Common myeloid progenitor, CD34-positive (primary cell): ENCODE data around the gene KRT6C.

Source experiments
- CTCF ChIA-PET: fragments of 350-600 bp; sonication (Branson Sonifier 250); formaldehyde crosslinking; loops from one replicate; lab custom pipeline; 2021; ENCODE audit warnings: antibody characterized with exemption; lab: Charles Lee
- POLR2A ChIA-PET: fragments of 350-600 bp; sonication (Branson Sonifier 250); formaldehyde crosslinking; loops from one replicate; lab custom pipeline; 2021; ENCODE audit warnings: antibody characterized with exemption; lab: Charles Lee
- DNase-seq, 3 donors: peaks; one replicate each; pipeline versions ENCODE4 v3.0.0 to v3.0.0-alpha.2; 2013
- H3K27ac ChIP-seq, 2 experiments: 1 replicate in 1 of 2; 2 replicates in 1 of 2; pipeline ENCODE4 v1.7.0; 2013; ENCODE audit warnings: inconsistent platforms in 2 of 2, low read length in 2 of 2, mild to moderate bottlenecking in 2 of 2, low read depth in 1 of 2, moderate library complexity in 1 of 2; ENCODE audit not compliant: severe bottlenecking in 2 of 2, insufficient read depth in 1 of 2, poor library complexity in 1 of 2
- H3K27me3 ChIP-seq, 5 experiments: replicated peaks in 2 of 5; 1 replicate in 3 of 5; 2 replicates in 2 of 5; pipeline versions ENCODE4 v1.6.1 to v1.7.0; 2013; ENCODE audit warnings: low read length in 4 of 5, mild to moderate bottlenecking in 2 of 5, moderate library complexity in 2 of 5, inconsistent platforms in 1 of 5; ENCODE audit not compliant: insufficient read depth in 5 of 5, control insufficient read depth in 4 of 5
- H3K36me3 ChIP-seq, 4 experiments: 1 replicate in 2 of 4; 2 replicates in 2 of 4; pipeline versions ENCODE4 v1.6.1 to v1.7.0; 2013; ENCODE audit warnings: low read length in 3 of 4, control low read depth in 1 of 4, mild to moderate bottlenecking in 1 of 4; ENCODE audit not compliant: control insufficient read depth in 4 of 4, insufficient read depth in 4 of 4
- H3K4me1 ChIP-seq, 4 experiments: 1 replicate in 3 of 4; 2 replicates in 1 of 4; pipeline versions ENCODE4 v1.6.1 to v1.7.1; 2013; ENCODE audit warnings: low read length in 3 of 4, mild to moderate bottlenecking in 3 of 4, control low read depth in 1 of 4, inconsistent platforms in 1 of 4, moderate library complexity in 1 of 4; ENCODE audit not compliant: control insufficient read depth in 4 of 4, insufficient read depth in 4 of 4; ENCODE audit errors: control extremely low read depth in 1 of 4
- H3K4me3 ChIP-seq, 7 experiments: 1 replicate in 4 of 7; 2 replicates in 3 of 7; pipeline versions ENCODE4 v1.5.1 to v1.7.0; 2013; ENCODE audit warnings: mild to moderate bottlenecking in 7 of 7, low read length in 6 of 7, moderate library complexity in 6 of 7, inconsistent platforms in 2 of 7, low read depth in 2 of 7, control low read depth in 1 of 7; ENCODE audit not compliant: insufficient read depth in 4 of 7, control insufficient read depth in 1 of 7; ENCODE audit errors: extremely low read depth in 1 of 7
- H3K9me3 ChIP-seq, 5 experiments: 1 replicate in 4 of 5; 2 replicates in 1 of 5; pipeline versions ENCODE4 v1.6.1 to v1.7.1; 2013; ENCODE audit warnings: low read length in 4 of 5, mild to moderate bottlenecking in 2 of 5, inconsistent platforms in 1 of 5, low read depth in 1 of 5, moderate library complexity in 1 of 5; ENCODE audit not compliant: control insufficient read depth in 4 of 5, insufficient read depth in 2 of 5; ENCODE audit errors: control extremely low read depth in 1 of 5
- WGBS: methylation state at CpG from one replicate; pipeline ENCODE4 v1.1.5; 2013; ENCODE audit not compliant: insufficient coverage; 5-methylcytosine and 5-hydroxymethylcytosine counted together

Gene KRT6C

GRCh38 chr12:52518574-52519386, 45.2 kb upstream of the KRT6C start:
- H3K4me1 ChIP-seq: no peaks in the 10 kb centered on the region
- DNase-seq: no peak
- H3K9me3 ChIP-seq: no peaks in the 10 kb centered on the region
- H3K27ac ChIP-seq: no peak overlapping the region
- no peaks in the 10 kb centered on the region for H3K36me3 ChIP-seq
- CTCF ChIA-PET: interaction anchor here (1.1 kb wide), 1 partner anchor 123 kb away, joined by 3 read pairs; no protein-coding TSS in a partner anchor
- H3K4me3 ChIP-seq: no peak overlapping the region
- peaks cover 0 to 18% (median 7%) of the 10 kb centered on the region in 5 experiments for H3K27me3 ChIP-seq
- POLR2A ChIA-PET: no interaction called here
- WGBS: 100% methylated on average over 6 of the region's 8 CpGs

DNA sequence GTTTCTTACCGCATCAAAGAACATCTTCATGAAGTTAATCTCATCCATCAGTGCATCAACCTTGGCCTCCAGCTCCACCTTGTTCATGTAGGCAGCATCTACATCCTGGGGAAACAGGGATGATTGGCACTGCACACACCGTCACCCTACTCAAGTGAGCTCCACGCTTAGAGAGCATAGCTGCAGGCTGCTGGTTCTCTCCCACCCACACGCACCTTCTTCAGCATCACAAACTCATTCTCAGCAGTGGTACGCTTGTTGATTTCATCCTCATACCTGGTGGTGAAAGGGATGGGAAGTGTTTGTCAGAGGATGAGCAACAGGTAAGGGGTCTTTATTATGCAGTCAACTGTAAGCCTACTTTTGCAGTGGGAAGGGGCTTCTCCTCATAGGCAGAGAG, 44.3 kb upstream of the KRT6C start:
- Histone ChIP-seq H3K4me1 (no peaks in the 10 kb centered on the region), H3K27me3 (peaks cover 0 to 16% (median 6%) of the 10 kb centered on the region in 5 experiments), H3K36me3 (no peaks in the 10 kb centered on the region), H3K9me3 (no peaks in the 10 kb centered on the region), H3K27ac (no peak overlapping the region), H3K4me3 (no peak overlapping the region)
- WGBS: 82% methylated on average over 2 of the region's 5 CpGs
- ChIA-PET CTCF (interaction anchor here (1.1 kb wide), 1 partner anchor 122 kb away, joined by 3 read pairs; no protein-coding TSS in a partner anchor), POLR2A (no interaction called here)
- DNase-seq: no peak

GRCh38 chr12:52517005-52517835, 43.6 kb upstream of the KRT6C start:
- Histone ChIP-seq H3K4me3 (no peak overlapping the region), H3K36me3 (no peaks in the 10 kb centered on the region)
- WGBS: 100% methylated on average over 11 of the region's 14 CpGs

GRCh38 chr12:52515927-52516831, 42.6 kb upstream of the KRT6C start:
- 97% methylated on average over 13 of the region's 15 CpGs for WGBS
- ChIA-PET CTCF (interaction anchor here (1.4 kb wide), 1 partner anchor 9 kb away, joined by 4 read pairs; no protein-coding TSS in a partner anchor), POLR2A (no interaction called here)
- H3K27ac ChIP-seq: no peak overlapping the region
- DNase-seq: no peak
- peaks cover 0 to 11% (median 3%) of the 10 kb centered on the region in 5 experiments for H3K27me3 ChIP-seq
- no peak overlapping the region for H3K4me3 ChIP-seq
- H3K4me1 ChIP-seq: no peaks in the 10 kb centered on the region
- H3K36me3 ChIP-seq: no peaks in the 10 kb centered on the region
- peaks cover 0 to 2% (median 0%) of the 10 kb centered on the region in 5 experiments for H3K9me3 ChIP-seq

More at GRCh38 chr12:52517005-52517835, 43.6 kb upstream of the KRT6C start:
- H3K27me3 ChIP-seq: peaks cover 0 to 11% (median 3%) of the 10 kb centered on the region in 5 experiments
- H3K9me3 ChIP-seq: no peaks in the 10 kb centered on the region
- no peak overlapping the region for H3K27ac ChIP-seq
- H3K4me1 ChIP-seq: no peaks in the 10 kb centered on the region
- CTCF ChIA-PET: interaction anchor here (1.1 to 1.4 kb wide), 2 partner anchors 10 to 122 kb away, joined by 3 to 4 read pairs; no protein-coding TSS in a partner anchor
- DNase-seq: no peak
- POLR2A ChIA-PET: no interaction called here

GRCh38 chr12:52515319-52515646, 41.7 kb upstream of the KRT6C start:
- POLR2A ChIA-PET: no interaction called here
- Histone ChIP-seq H3K4me3 (no peak overlapping the region), H3K9me3 (peaks cover 0 to 3% (median 2%) of the 10 kb centered on the region in 5 experiments), H3K27me3 (peaks cover 0 to 8% (median 3%) of the 10 kb centered on the region in 5 experiments), H3K27ac (no peak overlapping the region), H3K36me3 (no peaks in the 10 kb centered on the region), H3K4me1 (no peaks in the 10 kb centered on the region)
- CTCF ChIA-PET: interaction anchor here (0.8 kb wide), 1 partner anchor 364 kb away, joined by 3 read pairs; no protein-coding TSS in a partner anchor
- no peak for DNase-seq
- 100% methylated on average over 1 of the region's 1 CpG for WGBS

DNA sequence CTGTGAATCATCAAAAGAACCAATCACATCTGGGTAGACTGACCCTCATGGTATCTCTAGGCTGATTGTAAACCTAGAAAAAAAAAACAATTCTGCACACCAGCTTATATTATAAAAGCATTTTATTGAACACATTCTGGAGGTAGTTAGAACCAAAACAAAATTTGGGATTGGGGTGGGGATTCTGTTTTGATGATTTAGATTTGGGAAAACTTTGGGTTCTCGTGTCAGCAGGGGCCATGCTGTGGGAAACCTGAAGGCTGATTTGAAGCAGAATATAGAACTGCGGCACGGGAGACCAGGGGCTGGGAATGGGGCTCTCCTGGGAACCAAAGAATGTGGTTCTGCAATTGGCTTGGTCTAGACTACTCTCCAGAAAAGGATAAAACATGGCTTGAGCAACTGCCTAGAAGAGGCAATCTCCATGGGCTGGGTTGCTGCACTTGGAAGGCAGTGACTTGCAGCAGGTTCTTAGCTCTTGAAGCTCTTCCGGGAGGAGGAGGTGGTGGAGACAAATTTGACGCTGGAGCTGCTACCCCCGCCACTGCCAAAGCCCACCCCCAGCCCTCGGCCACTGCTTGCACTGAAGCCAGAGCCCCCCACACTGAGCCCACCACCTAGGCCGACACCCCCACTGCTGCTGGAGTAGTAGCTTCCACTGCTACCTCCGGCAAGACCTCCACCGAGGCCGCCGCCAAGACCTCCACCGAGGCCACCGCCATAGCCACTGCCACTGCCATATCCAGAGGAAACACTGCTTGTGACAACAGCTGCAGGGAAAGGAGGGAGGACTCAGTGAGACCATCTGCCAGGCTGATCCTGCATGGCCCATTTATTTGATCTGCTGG, 41.1 kb upstream of the KRT6C start:
- no peak overlapping the region for H3K4me3 ChIP-seq

More for the DNA sequence above, 41.1 kb upstream of the KRT6C start:
- H3K27ac ChIP-seq: no peak overlapping the region
- ChIA-PET POLR2A (no interaction called here), CTCF (interaction anchor here (0.8 to 1.0 kb wide), 2 partner anchors 162 to 365 kb away, joined by 3 read pairs; no protein-coding TSS in a partner anchor)
- H3K4me1 ChIP-seq: no peaks in the 10 kb centered on the region
- DNase-seq: no peak
- WGBS: 95% methylated on average over 13 of the region's 14 CpGs
- no peaks in the 10 kb centered on the region for H3K36me3 ChIP-seq
- H3K27me3 ChIP-seq: peaks cover 0 to 7% (median 3%) of the 10 kb centered on the region in 5 experiments
- H3K9me3 ChIP-seq: peaks cover 0 to 3% (median 2%) of the 10 kb centered on the region in 5 experiments
